H1 (cell line): ENCODE data around the gene CDNF. TPM values are rescaled to one million over a fixed set of nuclear protein-coding genes. Genes with fewer than 3 reads are reported as not detected.

Experiments
- CTCF ChIA-PET: fragments of 300-600 bp; sonication (Branson Sonifier 250); formaldehyde crosslinking; loops from one replicate; lab custom pipeline; 2021; ENCODE audit not compliant: partially characterized antibody; lab: Charles Lee
- POLR2A ChIA-PET: fragments of 300-600 bp; sonication (Branson Sonifier 250); formaldehyde crosslinking; loops from one replicate; lab custom pipeline; 2021; ENCODE audit warnings: inconsistent platforms; ENCODE audit not compliant: partially characterized antibody; lab: Charles Lee
- DNase-seq, 2 experiments: peaks; one replicate each; pipeline versions ENCODE4 v3.0.0 to v3.0.0-alpha.2; 2010 to 2022; ENCODE audit warnings: low spot score in 2 of 2, low read depth in 1 of 2, mixed read lengths in 1 of 2
- FAIRE-seq: peaks from 2 replicates; lab custom pipeline; 2011; peaks lifted over from hg19 to GRCh38; lab: Jason Lieb, UNC
- H2AFZ ChIP-seq: 2 replicates; pipeline ENCODE4 v1.8.1; 2012; ENCODE audit warnings: low read length, inconsistent platforms
- H2AK5ac ChIP-seq: 2 replicates; pipeline ENCODE4 v1.6.1; 2013; ENCODE audit warnings: low read depth, low read length
- H2BK120ac ChIP-seq: replicated peaks from 2 replicates; pipeline ENCODE3; 2013; ENCODE audit warnings: low read depth, low read length, inconsistent platforms
- H2BK12ac ChIP-seq: 2 replicates; pipeline ENCODE4 v1.6.1; 2013; ENCODE audit warnings: low read depth, low read length
- H2BK15ac ChIP-seq: 2 replicates; pipeline ENCODE4 v1.6.1; 2013; ENCODE audit warnings: low read length
- H2BK20ac ChIP-seq: 2 replicates; pipeline ENCODE4 v1.6.1; 2013; ENCODE audit warnings: low read length
- H2BK5ac ChIP-seq: 2 replicates; pipeline ENCODE4 v1.6.1; 2013; ENCODE audit warnings: low read depth, low read length
- H3K14ac ChIP-seq: 2 replicates; pipeline ENCODE4 v1.6.1; 2013; ENCODE audit warnings: inconsistent platforms; ENCODE audit not compliant: insufficient read length
- H3K18ac ChIP-seq: 2 replicates; pipeline ENCODE4 v1.6.1; 2013; ENCODE audit warnings: low read length; ENCODE audit errors: extremely low read depth
- H3K23ac ChIP-seq: 2 replicates; pipeline ENCODE4 v1.6.1; 2013; ENCODE audit warnings: inconsistent platforms; ENCODE audit not compliant: insufficient read length
- H3K23me2 ChIP-seq: 2 replicates; pipeline ENCODE4 v1.6.1; 2013; ENCODE audit warnings: low read depth, low read length
- H3K27ac ChIP-seq: 2 replicates; pipeline ENCODE4 v1.6.1; 2011; ENCODE audit warnings: low read depth, low read length, inconsistent platforms
- H3K27me3 ChIP-seq, 4 experiments: replicated peaks in 1 of 4; 1 replicate in 1 of 4; 2 replicates in 3 of 4; pipeline versions ENCODE4 v1.6.1 to v1.8.1; 2011 to 2013; ENCODE audit warnings: low read length in 3 of 4, mild to moderate bottlenecking in 3 of 4, inconsistent platforms in 2 of 4, mixed read lengths in 2 of 4, moderate library complexity in 1 of 4; ENCODE audit not compliant: control insufficient read depth in 3 of 4, insufficient read depth in 3 of 4; ENCODE audit errors: extremely low read depth in 1 of 4
- H3K36me3 ChIP-seq, 4 experiments: 2 replicates each; pipeline versions ENCODE4 v1.6.1 to v1.8.1; 2011 to 2013; ENCODE audit warnings: mild to moderate bottlenecking in 4 of 4, low read length in 3 of 4, moderate library complexity in 2 of 4, control low read depth in 1 of 4, inconsistent platforms in 1 of 4; ENCODE audit not compliant: insufficient read depth in 4 of 4, control insufficient read depth in 2 of 4
- H3K4ac ChIP-seq: replicated peaks from 2 replicates; pipeline ENCODE3; 2013; ENCODE audit warnings: low read length, low read depth, mixed read lengths, inconsistent platforms; ENCODE audit not compliant: insufficient read length
- H3K4me1 ChIP-seq, 4 experiments: replicated peaks in 1 of 4; 1 replicate in 1 of 4; 2 replicates in 3 of 4; pipeline versions ENCODE4 v1.6.1 to v1.8.1; 2011 to 2013; ENCODE audit warnings: low read length in 3 of 4, inconsistent platforms in 2 of 4, mixed read lengths in 1 of 4; ENCODE audit not compliant: insufficient read depth in 4 of 4, control insufficient read depth in 3 of 4
- H3K4me2 ChIP-seq, 2 experiments: 2 replicates each; pipeline versions ENCODE4 v1.6.1 to v1.8.1; 2011 to 2013; ENCODE audit warnings: low read depth in 2 of 2, low read length in 2 of 2, control low read depth in 1 of 2, inconsistent platforms in 1 of 2, mild to moderate bottlenecking in 1 of 2; ENCODE audit not compliant: insufficient read depth in 1 of 2
- H3K4me3 ChIP-seq, 4 experiments: fragments of 200-600, 300-600 bp in 1 of 4; sonication (generic), shearing (Covaris generic), sonication (Bioruptor Twin) in 1 of 4; 2 replicates each; pipeline versions ENCODE4 v1.5.1 to v1.8.1; 2011 to 2016; ENCODE audit warnings: low read length in 4 of 4, low read depth in 3 of 4, control low read depth in 2 of 4, inconsistent platforms in 2 of 4, mild to moderate bottlenecking in 2 of 4, mixed read lengths in 1 of 4, moderate library complexity in 1 of 4; ENCODE audit not compliant: insufficient read depth in 2 of 4; ENCODE audit errors: extremely low read depth in 1 of 4
- H3K56ac ChIP-seq: replicated peaks from 2 replicates; pipeline ENCODE3; 2013; ENCODE audit warnings: low read depth, mild to moderate bottlenecking, mixed read lengths, low read length, inconsistent platforms; ENCODE audit not compliant: insufficient read length
- H3K79me1 ChIP-seq: 2 replicates; pipeline ENCODE4 v1.6.1; 2013; ENCODE audit warnings: low read depth, low read length, control low read depth
- H3K79me2 ChIP-seq, 2 experiments: 2 replicates each; pipeline versions ENCODE4 v1.6.1 to v1.8.1; 2012 to 2013; ENCODE audit warnings: low read length in 2 of 2, mild to moderate bottlenecking in 2 of 2, inconsistent platforms in 1 of 2; ENCODE audit not compliant: insufficient read depth in 2 of 2, control insufficient read depth in 1 of 2
- H3K9ac ChIP-seq, 4 experiments: replicated peaks in 1 of 4; 1 replicate in 1 of 4; 2 replicates in 3 of 4; pipeline versions ENCODE4 v1.6.1 to v1.8.1; 2011 to 2013; ENCODE audit warnings: low read depth in 3 of 4, low read length in 3 of 4, control low read depth in 2 of 4, mild to moderate bottlenecking in 2 of 4, moderate library complexity in 2 of 4, inconsistent platforms in 1 of 4; ENCODE audit errors: extremely low read depth in 1 of 4
- H3K9me3 ChIP-seq, 2 experiments: 2 replicates each; pipeline versions ENCODE4 v1.6.1 to v1.8.1; 2012 to 2013; ENCODE audit warnings: mild to moderate bottlenecking in 2 of 2, moderate library complexity in 2 of 2, control low read depth in 1 of 2, inconsistent platforms in 1 of 2, low read depth in 1 of 2, low read length in 1 of 2, mixed read lengths in 1 of 2; ENCODE audit not compliant: insufficient read depth in 2 of 2
- H4K20me1 ChIP-seq, 2 experiments: replicated peaks in 1 of 2; 2 replicates each; pipeline versions ENCODE3 to v1.8.1; 2011 to 2013; ENCODE audit warnings: inconsistent platforms in 2 of 2, low read length in 2 of 2, mild to moderate bottlenecking in 1 of 2; ENCODE audit not compliant: insufficient read depth in 2 of 2, control insufficient read depth in 1 of 2
- H4K5ac ChIP-seq: 2 replicates; pipeline ENCODE4 v1.6.1; 2013; ENCODE audit warnings: low read length, low read depth, mixed read lengths, inconsistent platforms; ENCODE audit not compliant: insufficient read length
- H4K8ac ChIP-seq: 2 replicates; pipeline ENCODE4 v1.8.0; 2013; ENCODE audit warnings: mild to moderate bottlenecking, moderate library complexity, low read length, inconsistent platforms; ENCODE audit not compliant: insufficient read depth; ENCODE audit errors: extremely low read depth
- H4K91ac ChIP-seq: replicated peaks from 2 replicates; pipeline ENCODE3; 2013; ENCODE audit warnings: low read length, mixed read lengths, inconsistent platforms; ENCODE audit not compliant: insufficient read length
- ASH2L ChIP-seq: fragments of 200-600, 300-600 bp; sonication (generic); IDR thresholded peaks from one replicate; pipeline ENCODE4 v1.7.1; 2017; ENCODE audit warnings: low read length
- CBX5 ChIP-seq: fragments of 300-800, 300-1000 bp; sonication (generic); IDR thresholded peaks from 2 replicates; pipeline ENCODE4 v1.7.1; 2016; ENCODE audit warnings: antibody characterized with exemption, low read length, low read depth
- JUN ChIP-seq: IDR thresholded peaks from 2 replicates; pipeline ENCODE4 v1.6.1; 2011; ENCODE audit warnings: low read depth, mild to moderate bottlenecking, improper control_type of control experiment, low read length
- MAX ChIP-seq: IDR thresholded peaks from 2 replicates; pipeline ENCODE4 v1.6.1; 2012; ENCODE audit warnings: inconsistent platforms
- SIRT6 ChIP-seq: IDR thresholded peaks from one replicate; pipeline ENCODE4 v1.7.1; 2012; ENCODE audit warnings: low read length, inconsistent platforms
- SRF ChIP-seq: IDR thresholded peaks from 2 replicates; pipeline ENCODE4 v1.6.1; 2011; ENCODE audit warnings: mild to moderate bottlenecking, low read depth, low read length, moderate library complexity
- SUZ12 ChIP-seq: fragments of 200-600 bp; sonication (generic); IDR thresholded peaks from 2 replicates; pipeline ENCODE4 v1.6.1; 2012; ENCODE audit warnings: mild to moderate bottlenecking, inconsistent platforms, low read length, moderate library complexity, mixed read lengths
- WGBS, 2 experiments: shearing (Covaris generic) in 1 of 2; methylation state at CpG; one replicate each; pipeline versions ENCODE4 v1.1.6 to v1.1.7; 2013 to 2015; ENCODE audit warnings: low lambda C conversion rate in 2 of 2, mixed read lengths in 2 of 2, inconsistent platforms in 1 of 2, low coverage in 1 of 2, missing lambda C conversion rate in 1 of 2; ENCODE audit not compliant: insufficient replicate concordance in 2 of 2, insufficient coverage in 1 of 2, insufficient read length in 1 of 2; ENCODE audit errors: extremely low coverage in 1 of 2, missing lambda C conversion rate in 1 of 2; 5-methylcytosine and 5-hydroxymethylcytosine counted together
- polyA plus RNA-seq, 7 experiments: library from polyadenylated mRNA; depleted of rRNA in 3 of 7; stranded (reverse) in 5 of 7; unstranded in 2 of 7; fragments of >200 nt in 5 of 7; fragments of 200-250 nt in 2 of 7; gene quantifications; 1 replicate in 5 of 7; 2 replicates in 1 of 7; 4 replicates in 1 of 7; pipeline versions ENCODE4 v1.2.1 to v1.2.3, GENCODE V29; 2011 to 2013; ENCODE audit warnings: missing spikeins in 2 of 7, mixed read lengths in 2 of 7
- total RNA-seq: library from RNA; stranded (reverse); fragmentation: NEBNext Ultra II Directional; extraction: Animal tissue kit (Norgen Biotek cat#: 25700); gene quantifications from 2 replicates; pipeline ENCODE4 v1.2.1, GENCODE V29; 2021

Gene CDNF
- total and polyA plus RNA-seq, 2 of the 8 experiments (the other 6 are each of a cell fraction or from before 2014, with no cell fraction given) = 0.32 to 0.67 TPM

- TF ChIP-seq ASH2L (no peak), JUN (no peak), SIRT6 (no peak), MAX (no peak), SUZ12 (no peak), SRF (no peak), CBX5 (no peak)
- Histone ChIP-seq H4K8ac (no peak overlapping the region), H3K4me1 (no peaks in the 10 kb centered on the region), H3K4ac (no peak overlapping the region), H4K20me1 (no peaks in the 10 kb centered on the region), H3K27me3 (no peaks in the 10 kb centered on the region; a peak in 1 of 7 replicates), H2BK120ac (no peak overlapping the region), H3K9ac (no peak overlapping the region), H3K56ac (no peak overlapping the region), H3K27ac (no peak overlapping the region), H3K23me2 (no peaks in the 10 kb centered on the region), H3K14ac (no peak overlapping the region), H3K79me2 (no peaks in the 10 kb centered on the region; a peak in 1 of 4 replicates), H3K79me1 (no peaks in the 10 kb centered on the region), H3K18ac (no peak overlapping the region), H3K36me3 (no peaks in the 10 kb centered on the region), H4K5ac (no peak overlapping the region), H2AK5ac (no peak overlapping the region), H2BK12ac (no peak overlapping the region), H3K4me3 (no peak overlapping the region), H2AFZ (no peak overlapping the region), H2BK20ac (no peak overlapping the region), H3K4me2 (no peak overlapping the region), H2BK5ac (no peak overlapping the region), H3K23ac (no peak overlapping the region), H2BK15ac (no peak overlapping the region), H3K9me3 (no peaks in the 10 kb centered on the region), H4K91ac (no peak overlapping the region)
- ChIA-PET POLR2A (no interaction called here), CTCF (no interaction called here)
- no peak for FAIRE-seq
- WGBS, 2 experiments = 65% methylated on average over 1 of the region's 1 CpG; no CpG with 5 or more reads in 1 of the 2 experiments
- DNase-seq = no peak
Observed at GRCh38 chr10:14803827-14804226, 34.0 kb downstream of the CDNF start.
